K562 (cell line): ENCODE measurements around the gene C2orf81. TPM values are rescaled to one million over a fixed set of nuclear protein-coding genes. Genes with fewer than 3 reads are reported as not detected.

Experiments used
- BMI1 ChIP-seq: fragments of 150-350 bp; IDR thresholded peaks from 2 replicates; pipeline ENCODE4 v1.6.1; 2014; ENCODE audit warnings: low read length
- CEBPG ChIP-seq, 3 experiments: fragments of 200-800 bp in 1 of 3; sonication (Bioruptor generic) in 1 of 3; sonication (generic) in 1 of 3; formaldehyde crosslinking in 1 of 3; IDR thresholded peaks in 2 of 3; conservative IDR thresholded peaks in 1 of 3; 2 replicates each; pipeline versions ENCODE4 v1.6.1 to v1.8.0; 2016 to 2022; ENCODE audit warnings: missing compliant biosample characterization in 2 of 3, missing genetic modification characterization in 2 of 3, mild to moderate bottlenecking in 1 of 3, missing genetic modification reagents in 1 of 3
- CHCHD3 ChIP-seq: fragments of 250-450 bp; sonication (Bioruptor Pico); IDR thresholded peaks from 2 replicates; pipeline ENCODE4 v2.1.2; 2022; ENCODE audit warnings: mild to moderate bottlenecking
- FIP1L1 ChIP-seq: fragments of 200-400 bp; formaldehyde crosslinking; IDR thresholded peaks from 2 replicates; pipeline ENCODE4 v1.6.1; 2018; ENCODE audit warnings: mild to moderate bottlenecking, low read depth, low read length; ENCODE audit not compliant: poor library complexity, severe bottlenecking
- HMBOX1 ChIP-seq: sonication (generic); IDR thresholded peaks from 2 replicates; pipeline ENCODE4 v1.6.1; 2016
- HNRNPLL ChIP-seq: fragments of 200-400 bp; formaldehyde crosslinking; IDR thresholded peaks from 2 replicates; pipeline ENCODE4 v1.6.1; 2017; ENCODE audit warnings: low read length, low read depth, mild to moderate bottlenecking; ENCODE audit not compliant: poor library complexity, severe bottlenecking
- RFX1 ChIP-seq: fragments of 450-650 bp; IDR thresholded peaks from 2 replicates; pipeline ENCODE4 v1.6.1; 2016; ENCODE audit warnings: mild to moderate bottlenecking, moderate library complexity
- RNF2 ChIP-seq: sonication (generic); IDR thresholded peaks from 2 replicates; pipeline ENCODE4 v1.6.1; 2016
- SREBF2 ChIP-seq: sonication (generic); formaldehyde crosslinking; IDR thresholded peaks from 2 replicates; pipeline ENCODE4 v1.4.0; 2020; ENCODE audit warnings: mild to moderate bottlenecking, missing genetic modification reagents
- SUPT5H ChIP-seq: fragments of 450-650 bp; IDR thresholded peaks from 2 replicates; pipeline ENCODE4 v1.6.1; 2016
- TCFL5 ChIP-seq: fragments of 250-450 bp; sonication (Bioruptor Pico); conservative IDR thresholded peaks from 2 replicates; pipeline ENCODE4 v1.6.1; 2021; ENCODE audit warnings: mild to moderate bottlenecking, moderate library complexity, matching md5 sums
- ZNF143 ChIP-seq: sonication (generic); formaldehyde crosslinking; IDR thresholded peaks from 2 replicates; pipeline ENCODE4 v1.9.0; 2022; ENCODE audit warnings: mild to moderate bottlenecking, missing genetic modification reagents
- ZSCAN29 ChIP-seq: fragments of 450-650 bp; IDR thresholded peaks from 2 replicates; pipeline ENCODE4 v1.6.1; 2017
- polyA plus RNA-seq, 8 experiments: library from polyadenylated mRNA; depleted of rRNA in 4 of 8; stranded (reverse) in 5 of 8; unstranded in 3 of 8; fragments of >200 nt; fragmentation: Nextera tagmentation in 2 of 8; fragmentation: Illumina TruSeq in 1 of 8; extraction: Ambion mirVana in 2 of 8; extraction: Trizol in 1 of 8; gene quantifications; 2 replicates each; pipeline versions ENCODE4 v1.2.1 to v1.2.3, GENCODE V29; 2011 to 2014; ENCODE audit warnings: inconsistent platforms in 1 of 8, missing spikeins in 1 of 8
- total RNA-seq, 7 experiments: library from RNA; depleted of rRNA in 6 of 7; stranded (reverse); fragments of >200 nt in 6 of 7; fragmentation: Illumina TruSeq in 2 of 7; extraction: Trizol in 2 of 7; gene quantifications; 2 replicates each; pipeline versions ENCODE4 v1.2.1 to v1.2.3, GENCODE V29; 2011 to 2021; ENCODE audit warnings: low replicate concordance in 1 of 7
- TF ChIP-seq, protein P1 (sequence below): IDR thresholded peaks from 3 replicates; pipeline ENCODE4 v1.6.1; 2011; ENCODE audit warnings: borderline replicate concordance, mild to moderate bottlenecking, moderate library complexity; ENCODE audit not compliant: insufficient read length; ENCODE audit errors: extremely low read depth
- TF ChIP-seq, protein P2 (sequence below): IDR thresholded peaks from 2 replicates; pipeline ENCODE4 v1.6.1; 2016; ENCODE audit warnings: missing genetic modification characterization, missing compliant biosample characterization
- TF ChIP-seq, protein P3 (sequence below): sonication (generic); formaldehyde crosslinking; IDR thresholded peaks from 2 replicates; pipeline ENCODE4 v1.8.1; 2022; ENCODE audit warnings: missing genetic modification reagents
- TF ChIP-seq, protein P4 (sequence below): fragments of 250-450 bp; sonication (Bioruptor Pico); IDR thresholded peaks from 2 replicates; pipeline ENCODE4 v1.4.0; 2020; ENCODE audit warnings: borderline replicate concordance

Gene C2orf81
- total and polyA plus RNA-seq, 9 of the 15 experiments (the other 6 are each of a cell fraction or from before 2014, with no cell fraction given): 0.06 TPM; not detected in 8

DNA sequence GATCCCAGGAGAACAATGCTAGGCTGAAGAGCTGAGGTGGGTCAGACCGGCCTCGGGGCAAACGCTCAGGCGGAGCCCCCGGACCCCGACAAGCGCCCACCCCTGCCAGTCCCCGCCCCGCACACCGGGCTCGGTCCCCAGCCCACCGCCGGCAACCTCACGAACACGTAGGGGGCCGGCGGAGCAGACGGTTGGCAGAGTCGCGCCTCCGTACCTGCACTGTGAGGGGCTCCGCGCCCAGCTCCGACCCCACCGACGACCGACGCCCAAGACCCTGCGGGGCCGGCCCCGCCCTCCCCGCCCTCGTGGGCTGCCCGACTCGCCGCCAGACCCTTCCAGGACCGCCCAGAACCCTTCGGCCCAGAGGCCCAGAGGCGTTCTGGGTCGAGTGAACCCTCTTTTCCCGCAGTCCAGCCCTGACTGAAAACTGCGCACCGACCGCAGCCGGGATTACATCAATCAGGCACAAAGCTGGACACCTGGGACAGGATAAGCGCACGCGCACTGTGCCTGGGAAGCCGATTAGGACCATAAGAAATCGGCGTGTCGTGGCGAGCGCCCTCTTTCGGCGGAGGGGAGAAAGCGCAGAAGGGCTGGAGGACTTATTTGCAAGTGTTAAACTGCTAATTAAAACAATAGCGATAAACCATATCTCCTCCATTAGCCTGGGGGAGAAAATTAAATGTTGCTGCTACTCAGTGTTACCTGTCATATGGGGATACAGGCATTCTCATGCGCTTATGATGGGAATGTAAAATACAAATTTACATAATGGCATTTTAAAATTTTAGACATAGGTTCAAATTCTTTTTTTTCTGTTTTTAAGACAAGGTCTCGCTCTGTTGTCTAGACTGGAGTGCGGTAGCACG, 29.6 kb downstream of the C2orf81 start (continued):
- TF ChIP-seq, protein P1, sequence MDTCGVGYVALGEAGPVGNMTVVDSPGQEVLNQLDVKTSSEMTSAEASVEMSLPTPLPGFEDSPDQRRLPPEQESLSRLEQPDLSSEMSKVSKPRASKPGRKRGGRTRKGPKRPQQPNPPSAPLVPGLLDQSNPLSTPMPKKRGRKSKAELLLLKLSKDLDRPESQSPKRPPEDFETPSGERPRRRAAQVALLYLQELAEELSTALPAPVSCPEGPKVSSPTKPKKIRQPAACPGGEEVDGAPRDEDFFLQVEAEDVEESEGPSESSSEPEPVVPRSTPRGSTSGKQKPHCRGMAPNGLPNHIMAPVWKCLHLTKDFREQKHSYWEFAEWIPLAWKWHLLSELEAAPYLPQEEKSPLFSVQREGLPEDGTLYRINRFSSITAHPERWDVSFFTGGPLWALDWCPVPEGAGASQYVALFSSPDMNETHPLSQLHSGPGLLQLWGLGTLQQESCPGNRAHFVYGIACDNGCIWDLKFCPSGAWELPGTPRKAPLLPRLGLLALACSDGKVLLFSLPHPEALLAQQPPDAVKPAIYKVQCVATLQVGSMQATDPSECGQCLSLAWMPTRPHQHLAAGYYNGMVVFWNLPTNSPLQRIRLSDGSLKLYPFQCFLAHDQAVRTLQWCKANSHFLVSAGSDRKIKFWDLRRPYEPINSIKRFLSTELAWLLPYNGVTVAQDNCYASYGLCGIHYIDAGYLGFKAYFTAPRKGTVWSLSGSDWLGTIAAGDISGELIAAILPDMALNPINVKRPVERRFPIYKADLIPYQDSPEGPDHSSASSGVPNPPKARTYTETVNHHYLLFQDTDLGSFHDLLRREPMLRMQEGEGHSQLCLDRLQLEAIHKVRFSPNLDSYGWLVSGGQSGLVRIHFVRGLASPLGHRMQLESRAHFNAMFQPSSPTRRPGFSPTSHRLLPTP: no peak
- TF ChIP-seq SREBF2 (CRISPR knock-in tag) (no peak), HMBOX1 (peak; percentile 79; the same call in 1 of the 2 replicates), TCFL5 (CRISPR knock-in tag) (no peak), ZSCAN29 (no peak; the same call in 1 of the 2 replicates), RNF2 (no peak), CHCHD3 (no peak), FIP1L1 (peak; percentile 90), ZNF143 (no peak), RFX1 (no peak), SUPT5H (peak; percentile 50), HNRNPLL (no peak), CEBPG (CRISPR knock-in tag; IDR thresholded peaks at IDR 0.05) (no peak), CEBPG (tag; conservative IDR thresholded peaks at IDR 0.05 in 1 of 2, IDR thresholded peaks at IDR 0.05 in 1 of 2) (no peak), BMI1 (no peak)
- TF ChIP-seq, protein P2, sequence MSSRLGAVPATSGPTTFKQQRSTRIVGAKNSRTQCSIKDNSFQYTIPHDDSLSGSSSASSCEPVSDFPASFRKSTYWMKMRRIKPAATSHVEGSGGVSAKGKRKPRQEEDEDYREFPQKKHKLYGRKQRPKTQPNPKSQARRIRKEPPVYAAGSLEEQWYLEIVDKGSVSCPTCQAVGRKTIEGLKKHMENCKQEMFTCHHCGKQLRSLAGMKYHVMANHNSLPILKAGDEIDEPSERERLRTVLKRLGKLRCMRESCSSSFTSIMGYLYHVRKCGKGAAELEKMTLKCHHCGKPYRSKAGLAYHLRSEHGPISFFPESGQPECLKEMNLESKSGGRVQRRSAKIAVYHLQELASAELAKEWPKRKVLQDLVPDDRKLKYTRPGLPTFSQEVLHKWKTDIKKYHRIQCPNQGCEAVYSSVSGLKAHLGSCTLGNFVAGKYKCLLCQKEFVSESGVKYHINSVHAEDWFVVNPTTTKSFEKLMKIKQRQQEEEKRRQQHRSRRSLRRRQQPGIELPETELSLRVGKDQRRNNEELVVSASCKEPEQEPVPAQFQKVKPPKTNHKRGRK (tag): no peak
- TF ChIP-seq, protein P3, sequence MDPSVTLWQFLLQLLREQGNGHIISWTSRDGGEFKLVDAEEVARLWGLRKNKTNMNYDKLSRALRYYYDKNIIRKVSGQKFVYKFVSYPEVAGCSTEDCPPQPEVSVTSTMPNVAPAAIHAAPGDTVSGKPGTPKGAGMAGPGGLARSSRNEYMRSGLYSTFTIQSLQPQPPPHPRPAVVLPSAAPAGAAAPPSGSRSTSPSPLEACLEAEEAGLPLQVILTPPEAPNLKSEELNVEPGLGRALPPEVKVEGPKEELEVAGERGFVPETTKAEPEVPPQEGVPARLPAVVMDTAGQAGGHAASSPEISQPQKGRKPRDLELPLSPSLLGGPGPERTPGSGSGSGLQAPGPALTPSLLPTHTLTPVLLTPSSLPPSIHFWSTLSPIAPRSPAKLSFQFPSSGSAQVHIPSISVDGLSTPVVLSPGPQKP: no peak
- TF ChIP-seq, protein P4, sequence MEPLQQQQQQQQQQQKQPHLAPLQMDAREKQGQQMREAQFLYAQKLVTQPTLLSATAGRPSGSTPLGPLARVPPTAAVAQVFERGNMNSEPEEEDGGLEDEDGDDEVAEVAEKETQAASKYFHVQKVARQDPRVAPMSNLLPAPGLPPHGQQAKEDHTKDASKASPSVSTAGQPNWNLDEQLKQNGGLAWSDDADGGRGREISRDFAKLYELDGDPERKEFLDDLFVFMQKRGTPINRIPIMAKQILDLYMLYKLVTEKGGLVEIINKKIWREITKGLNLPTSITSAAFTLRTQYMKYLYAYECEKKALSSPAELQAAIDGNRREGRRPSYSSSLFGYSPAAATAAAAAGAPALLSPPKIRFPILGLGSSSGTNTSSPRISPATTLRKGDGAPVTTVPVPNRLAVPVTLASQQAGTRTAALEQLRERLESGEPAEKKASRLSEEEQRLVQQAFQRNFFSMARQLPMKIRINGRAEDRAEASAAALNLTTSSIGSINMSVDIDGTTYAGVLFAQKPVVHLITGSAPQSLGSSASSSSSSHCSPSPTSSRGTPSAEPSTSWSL (CRISPR knock-in tag): no peak
